Measurements from ENCODE around the gene GRPEL2.

Gene GRPEL2

DNA sequence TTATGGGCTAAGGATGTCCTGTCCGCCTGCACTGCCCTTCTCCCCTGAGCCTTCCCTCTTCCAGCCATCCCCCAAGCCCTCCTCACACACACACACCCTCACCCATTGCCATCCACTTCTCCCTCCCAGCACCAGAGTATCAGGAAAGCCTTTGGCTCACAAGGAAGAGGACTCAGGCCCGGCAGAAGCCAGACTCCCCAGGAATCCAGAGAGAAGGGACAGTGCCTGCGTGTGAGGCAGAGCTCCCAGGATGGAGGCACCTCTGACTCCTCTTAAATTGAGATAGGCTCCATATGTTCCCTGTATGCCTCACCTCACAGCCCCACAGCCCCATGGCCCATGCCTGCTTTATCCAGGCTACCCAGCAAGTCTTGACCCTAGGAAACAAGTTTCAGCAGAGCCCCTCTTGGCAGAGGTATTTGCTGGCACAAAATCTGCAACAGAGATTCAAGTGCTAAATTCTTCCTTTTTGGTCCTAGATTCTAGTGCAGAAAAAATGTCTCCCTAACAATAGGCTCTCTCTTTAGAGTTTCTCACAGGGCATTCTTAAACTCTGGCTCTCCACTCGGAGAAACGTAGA lies 33.0 kb downstream of the GRPEL2 start:
- peaks cover 7% of the 10 kb centered on the region for H3K4me1 ChIP-seq (ENCODE audit: insufficient read depth, insufficient read length)
- no peak overlapping the region for H3K4me3 ChIP-seq (ENCODE audit: insufficient read length, low read depth)
- no peaks in the 10 kb centered on the region for H3K9me3 ChIP-seq (ENCODE audit: insufficient read depth, low read length)
- TF ChIP-seq ZNF274 (IDR thresholded peaks at IDR 0.05; ENCODE audit: low read depth, low read length) (no peak), SUZ12 (IDR thresholded peaks at IDR 0.05; ENCODE audit: extremely low read depth, insufficient read depth, insufficient read length) (no peak), YY1 (IDR thresholded peaks at IDR 0.05; ENCODE audit: insufficient read depth, insufficient read length) (no peak)
- H3K27me3 ChIP-seq (ENCODE audit: insufficient read depth, insufficient read length), result no peaks in the 10 kb centered on the region
- DNase-seq (ENCODE audit: low read depth, low spot score), result no peak
- H3K9ac ChIP-seq (ENCODE audit: insufficient read length, low read depth), result no peak overlapping the region
- no peaks in the 10 kb centered on the region for H3K36me3 ChIP-seq (ENCODE audit: insufficient read depth, insufficient read length, low read length)

DNA sequence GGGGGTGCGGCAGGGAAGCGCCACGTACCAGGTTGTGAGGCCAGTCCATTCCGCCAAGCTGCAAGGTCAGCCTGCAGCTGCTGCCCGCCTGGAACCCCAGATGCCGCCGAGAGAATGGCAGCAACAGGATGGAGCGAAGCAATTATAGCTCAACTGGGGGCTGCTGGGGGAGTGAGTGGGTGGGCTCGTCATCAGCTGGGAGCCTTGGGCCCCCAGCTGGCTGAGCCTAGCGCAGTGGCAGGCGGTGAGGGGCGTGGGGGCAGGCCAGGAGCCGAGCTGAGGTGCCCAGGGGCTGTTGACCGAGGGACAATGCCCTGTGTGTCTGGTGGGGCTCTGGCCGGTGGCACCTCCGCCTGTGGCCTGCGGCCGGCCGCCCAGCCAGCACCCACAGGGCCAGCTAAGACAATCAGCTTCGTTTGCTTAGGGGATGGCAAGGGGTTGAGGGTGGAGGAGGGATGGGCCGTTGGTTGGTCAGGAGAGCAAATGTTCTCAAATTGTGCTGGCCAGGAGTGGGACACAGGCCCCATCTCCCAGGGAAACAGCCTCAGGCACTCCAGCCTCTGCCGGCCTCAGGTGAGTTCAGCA lies 34.0 kb downstream of the GRPEL2 start, which contains the start of gene IL17B:
TSS of gene IL17B (minus strand) at position 116 of the 585 bp plus-strand sequence. CDS start at position 49, 67 bp downstream.
- H3K9ac ChIP-seq (ENCODE audit: insufficient read length, low read depth), result peak within 1 kb of the TSS; percentile 42
- no peaks in the 10 kb centered on the region for H3K27me3 ChIP-seq (ENCODE audit: insufficient read depth, insufficient read length)
- no peaks in the 10 kb centered on the region for H3K9me3 ChIP-seq (ENCODE audit: insufficient read depth, low read length)
- H3K4me1 ChIP-seq (ENCODE audit: insufficient read depth, insufficient read length), result peaks cover 7% of the 10 kb centered on the region
- no peak for DNase-seq (ENCODE audit: low read depth, low spot score)
- no peaks in the 10 kb centered on the region for H3K36me3 ChIP-seq (ENCODE audit: insufficient read depth, insufficient read length, low read length)
- H3K4me3 ChIP-seq (ENCODE audit: insufficient read length, low read depth), result no peak within 1 kb of the TSS
- TF ChIP-seq SUZ12 (IDR thresholded peaks at IDR 0.05; ENCODE audit: extremely low read depth, insufficient read depth, insufficient read length), result no peak
- TF ChIP-seq YY1 (IDR thresholded peaks at IDR 0.05; ENCODE audit: insufficient read depth, insufficient read length), result no peak

DNA sequence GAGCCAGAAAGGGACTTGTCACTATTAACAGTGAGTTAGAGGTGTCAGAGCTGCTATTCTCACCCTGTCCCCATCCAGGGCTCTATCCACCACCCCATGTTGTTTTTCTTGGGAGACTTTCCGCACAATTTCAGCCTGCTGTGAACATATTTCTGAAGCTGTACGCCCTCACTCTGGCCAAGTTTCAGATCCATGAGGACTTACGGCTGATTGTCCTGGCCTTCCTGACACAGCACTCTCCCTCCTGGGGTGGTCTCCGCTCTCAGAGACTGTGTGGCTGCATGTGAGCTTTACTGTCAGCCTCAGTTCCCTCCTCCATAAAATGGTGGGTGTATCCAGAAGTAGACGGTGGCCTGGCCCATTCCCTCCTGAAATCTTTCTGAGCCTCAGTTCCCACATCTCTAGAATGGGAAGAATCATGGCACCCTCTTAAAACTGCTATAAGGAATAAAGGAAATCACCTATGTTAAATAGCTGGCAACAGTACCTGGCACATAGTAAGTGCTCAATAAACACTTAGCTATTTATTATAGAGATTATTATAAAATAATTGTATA lies 34.6 kb downstream of the GRPEL2 start:
- peak overlapping the region; percentile 42 for H3K9ac ChIP-seq (ENCODE audit: insufficient read length, low read depth)
- no peaks in the 10 kb centered on the region for H3K9me3 ChIP-seq (ENCODE audit: insufficient read depth, low read length)
- H3K27me3 ChIP-seq (ENCODE audit: insufficient read depth, insufficient read length), result no peaks in the 10 kb centered on the region
- no peak overlapping the region for H3K4me3 ChIP-seq (ENCODE audit: insufficient read length, low read depth)
- no peak for TF ChIP-seq YY1 (IDR thresholded peaks at IDR 0.05; ENCODE audit: insufficient read depth, insufficient read length)
- TF ChIP-seq SUZ12 (IDR thresholded peaks at IDR 0.05; ENCODE audit: extremely low read depth, insufficient read depth, insufficient read length), result no peak
- TF ChIP-seq ZNF274 (IDR thresholded peaks at IDR 0.05; ENCODE audit: low read depth, low read length), result no peak
- no peak for DNase-seq (ENCODE audit: low read depth, low spot score)
- no peaks in the 10 kb centered on the region for H3K36me3 ChIP-seq (ENCODE audit: insufficient read depth, insufficient read length, low read length)
- peaks cover 7% of the 10 kb centered on the region for H3K4me1 ChIP-seq (ENCODE audit: insufficient read depth, insufficient read length)

DNA sequence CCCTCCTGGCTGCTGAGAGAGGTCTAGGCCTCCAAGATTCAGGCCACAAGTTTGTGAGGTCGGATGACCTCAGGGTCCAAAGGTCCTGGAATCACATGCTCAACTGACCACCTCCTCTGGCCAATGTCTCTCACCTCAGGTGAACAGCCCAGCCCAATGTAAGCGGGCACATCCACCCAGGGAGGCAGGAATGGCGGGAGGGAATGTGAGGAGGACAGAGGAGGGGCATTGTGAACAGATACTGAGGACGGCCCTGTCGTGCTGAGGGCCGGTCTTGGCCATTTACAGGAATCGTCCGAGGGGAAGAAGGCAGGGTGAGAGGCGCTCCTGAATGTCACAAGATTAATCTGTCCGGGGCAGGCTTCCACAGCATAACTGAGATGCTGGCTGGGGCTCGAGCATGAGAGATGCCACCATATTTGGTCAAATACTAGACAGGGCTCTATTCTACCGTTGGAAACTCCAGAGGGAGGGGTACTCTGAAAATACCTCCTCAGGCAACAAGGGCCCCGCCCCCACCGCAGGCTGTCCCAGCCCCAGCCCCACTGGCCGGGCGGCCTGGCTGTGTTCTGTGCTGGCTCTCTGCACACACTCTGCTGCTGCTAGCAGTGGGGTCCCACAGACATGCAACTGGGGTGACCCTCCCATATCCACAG lies 35.3 kb downstream of the GRPEL2 start:
- no peak for DNase-seq (ENCODE audit: low read depth, low spot score)
- Histone ChIP-seq H3K27me3 (ENCODE audit: insufficient read depth, insufficient read length) (no peaks in the 10 kb centered on the region), H3K36me3 (ENCODE audit: insufficient read depth, insufficient read length, low read length) (no peaks in the 10 kb centered on the region), H3K4me3 (ENCODE audit: insufficient read length, low read depth) (no peak overlapping the region), H3K9me3 (ENCODE audit: insufficient read depth, low read length) (no peaks in the 10 kb centered on the region), H3K4me1 (ENCODE audit: insufficient read depth, insufficient read length) (peaks cover 7% of the 10 kb centered on the region), H3K9ac (ENCODE audit: insufficient read length, low read depth) (no peak overlapping the region)
- TF ChIP-seq SUZ12 (IDR thresholded peaks at IDR 0.05; ENCODE audit: extremely low read depth, insufficient read depth, insufficient read length) (no peak), ZNF274 (IDR thresholded peaks at IDR 0.05; ENCODE audit: low read depth, low read length) (no peak), YY1 (IDR thresholded peaks at IDR 0.05; ENCODE audit: insufficient read depth, insufficient read length) (no peak)

DNA sequence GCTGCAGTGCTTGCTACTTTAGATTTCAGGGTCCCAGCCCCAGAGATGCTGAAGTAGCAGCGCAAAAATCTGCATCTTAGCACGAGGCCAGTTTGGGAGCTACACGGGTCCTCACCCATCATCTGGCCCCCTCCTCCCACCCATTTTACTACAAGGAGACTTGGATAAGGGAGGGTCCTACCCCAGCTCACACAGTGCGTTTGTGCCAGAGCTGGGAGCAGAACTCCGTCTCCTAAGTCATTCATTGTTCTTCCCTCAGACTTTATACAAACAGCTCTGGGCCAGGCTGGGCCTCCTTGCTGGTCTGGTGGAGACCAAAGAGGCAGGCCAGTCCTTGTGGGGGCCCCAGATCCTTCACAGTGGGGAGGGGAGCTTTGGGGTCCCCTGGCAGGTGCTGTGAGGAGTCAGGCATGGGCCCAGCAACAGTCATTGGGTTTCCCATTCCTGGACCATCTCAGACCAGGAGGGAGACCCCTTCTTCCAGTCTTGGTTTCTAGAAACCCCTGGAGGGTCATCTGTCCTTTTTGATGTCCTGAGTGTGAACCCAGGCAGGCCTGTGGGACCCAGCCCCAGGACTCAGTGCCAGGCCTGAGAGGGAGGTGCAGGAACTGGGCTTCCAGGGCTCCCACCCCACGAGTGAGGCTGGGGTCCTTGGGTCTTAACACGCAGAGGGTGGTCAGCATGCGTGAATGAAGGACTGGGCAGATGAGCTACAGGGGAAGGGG lies 36.1 kb downstream of the GRPEL2 start:
- Histone ChIP-seq H3K9ac (ENCODE audit: insufficient read length, low read depth) (no peak overlapping the region), H3K27me3 (ENCODE audit: insufficient read depth, insufficient read length) (no peaks in the 10 kb centered on the region), H3K4me3 (ENCODE audit: insufficient read length, low read depth) (no peak overlapping the region), H3K9me3 (ENCODE audit: insufficient read depth, low read length) (no peaks in the 10 kb centered on the region), H3K36me3 (ENCODE audit: insufficient read depth, insufficient read length, low read length) (no peaks in the 10 kb centered on the region), H3K4me1 (ENCODE audit: insufficient read depth, insufficient read length) (peaks cover 7% of the 10 kb centered on the region)
- no peak for DNase-seq (ENCODE audit: low read depth, low spot score)
- no peak for TF ChIP-seq SUZ12 (IDR thresholded peaks at IDR 0.05; ENCODE audit: extremely low read depth, insufficient read depth, insufficient read length)
- TF ChIP-seq YY1 (IDR thresholded peaks at IDR 0.05; ENCODE audit: insufficient read depth, insufficient read length), result no peak
- TF ChIP-seq ZNF274 (IDR thresholded peaks at IDR 0.05; ENCODE audit: low read depth, low read length), result no peak

DNA sequence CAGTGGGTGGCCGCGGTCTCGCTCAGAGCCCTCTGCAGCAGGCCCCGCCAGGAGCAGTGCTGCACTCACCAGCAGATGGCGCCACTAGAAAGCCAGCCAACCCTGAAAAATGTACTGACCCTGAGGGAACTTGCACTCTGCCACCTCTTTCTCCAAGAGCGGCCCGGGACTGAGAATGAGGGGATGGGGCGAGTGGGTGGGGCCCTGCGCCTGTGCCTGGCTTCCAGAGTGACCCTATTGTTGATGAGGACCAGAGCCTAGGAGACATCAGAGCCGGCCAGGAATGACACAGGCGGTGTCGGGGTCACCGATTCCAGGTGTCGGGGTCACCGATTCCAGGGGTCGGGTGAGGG lies 36.7 kb downstream of the GRPEL2 start:
- H3K9me3 ChIP-seq (ENCODE audit: insufficient read depth, low read length), result no peaks in the 10 kb centered on the region
- H3K9ac ChIP-seq (ENCODE audit: insufficient read length, low read depth), result no peak overlapping the region
- no peaks in the 10 kb centered on the region for H3K36me3 ChIP-seq (ENCODE audit: insufficient read depth, insufficient read length, low read length)
- H3K4me3 ChIP-seq (ENCODE audit: insufficient read length, low read depth), result no peak overlapping the region
- no peaks in the 10 kb centered on the region for H3K27me3 ChIP-seq (ENCODE audit: insufficient read depth, insufficient read length)
- no peak for TF ChIP-seq YY1 (IDR thresholded peaks at IDR 0.05; ENCODE audit: insufficient read depth, insufficient read length)
- no peak for TF ChIP-seq ZNF274 (IDR thresholded peaks at IDR 0.05; ENCODE audit: low read depth, low read length)
- no peak for TF ChIP-seq SUZ12 (IDR thresholded peaks at IDR 0.05; ENCODE audit: extremely low read depth, insufficient read depth, insufficient read length)
- peak; percentile 59 for DNase-seq (ENCODE audit: low read depth, low spot score)
- peaks cover 7% of the 10 kb centered on the region for H3K4me1 ChIP-seq (ENCODE audit: insufficient read depth, insufficient read length)
